ENCODE data around the gene IL1R1.
"Not testable (repeated sequence)": the region's sequence is repeated elsewhere in the genome, so short reads cannot be mapped to it uniquely, and the experiment has no call there.

Gene IL1R1

DNA sequence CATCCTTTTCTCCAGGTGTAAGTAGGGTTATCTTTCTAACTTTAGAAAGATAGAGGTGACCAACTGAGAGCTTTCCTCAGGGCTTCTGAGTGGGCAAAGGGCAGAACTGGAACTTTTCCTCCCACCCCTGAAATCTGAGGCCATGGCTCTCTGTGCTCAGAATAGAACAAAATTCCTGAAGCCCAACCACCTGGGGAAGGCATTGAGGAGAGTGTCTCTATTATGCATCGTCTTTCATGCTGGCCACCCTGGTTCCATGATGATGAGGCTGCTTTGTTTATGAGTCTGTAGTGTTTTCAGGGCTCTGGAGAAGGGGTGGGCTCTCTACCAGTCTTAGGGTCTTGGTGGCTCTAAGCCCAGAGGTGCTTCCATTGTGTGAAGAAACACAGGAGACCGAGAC, 30.7 kb upstream of the IL1R1 start:
- no peak for DNase-seq

DNA sequence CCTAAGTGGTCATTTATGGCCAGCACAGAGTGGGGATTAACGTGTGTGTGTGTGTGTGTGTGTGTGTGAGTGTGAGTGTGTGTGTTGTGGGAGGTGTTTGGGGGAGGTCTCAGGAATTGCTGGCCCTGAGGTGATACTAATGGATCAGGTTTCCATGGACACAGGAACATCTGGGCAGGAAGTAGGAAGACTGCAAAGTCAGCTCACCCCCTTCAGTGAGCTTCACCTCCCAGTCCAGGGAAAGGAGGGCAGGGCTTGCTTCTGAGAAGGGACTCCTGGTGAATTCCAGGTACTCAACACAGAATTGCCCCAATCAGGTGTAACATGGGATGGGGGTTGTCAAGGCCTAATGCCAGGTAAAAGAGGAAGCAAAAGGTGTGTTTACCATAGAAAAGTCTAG, 30.3 kb upstream of the IL1R1 start:
- DNase-seq: no peak

GRCh38 chr2:102112692-102113665, 29.6 kb upstream of the IL1R1 start:
- DNase-seq: no peak

DNA sequence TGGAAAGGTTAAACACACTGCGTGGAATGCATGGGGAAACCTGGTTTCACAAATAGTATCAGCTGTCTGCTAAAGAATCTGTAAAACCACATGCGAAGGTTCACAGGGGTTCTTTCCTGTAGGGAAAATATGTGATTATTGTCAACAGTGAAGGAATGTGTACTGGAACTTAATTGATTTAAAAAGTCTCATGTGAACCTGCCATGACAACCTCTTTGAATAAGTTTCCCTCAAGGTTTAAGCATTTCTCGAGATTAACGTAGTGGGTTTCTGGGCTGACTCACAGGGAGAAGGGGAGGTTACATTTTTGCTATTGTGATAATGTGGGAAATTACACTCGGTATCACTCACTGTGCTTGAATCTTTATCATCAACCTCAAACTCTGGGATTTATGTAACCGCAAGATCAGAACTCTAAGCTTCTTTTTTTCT, 28.2 kb upstream of the IL1R1 start:
- DNase-seq: no peak

- DNase-seq: no peak
These were observed 27.6 kb upstream of the IL1R1 start for GRCh38 chr2:102114851-102115497.

DNA sequence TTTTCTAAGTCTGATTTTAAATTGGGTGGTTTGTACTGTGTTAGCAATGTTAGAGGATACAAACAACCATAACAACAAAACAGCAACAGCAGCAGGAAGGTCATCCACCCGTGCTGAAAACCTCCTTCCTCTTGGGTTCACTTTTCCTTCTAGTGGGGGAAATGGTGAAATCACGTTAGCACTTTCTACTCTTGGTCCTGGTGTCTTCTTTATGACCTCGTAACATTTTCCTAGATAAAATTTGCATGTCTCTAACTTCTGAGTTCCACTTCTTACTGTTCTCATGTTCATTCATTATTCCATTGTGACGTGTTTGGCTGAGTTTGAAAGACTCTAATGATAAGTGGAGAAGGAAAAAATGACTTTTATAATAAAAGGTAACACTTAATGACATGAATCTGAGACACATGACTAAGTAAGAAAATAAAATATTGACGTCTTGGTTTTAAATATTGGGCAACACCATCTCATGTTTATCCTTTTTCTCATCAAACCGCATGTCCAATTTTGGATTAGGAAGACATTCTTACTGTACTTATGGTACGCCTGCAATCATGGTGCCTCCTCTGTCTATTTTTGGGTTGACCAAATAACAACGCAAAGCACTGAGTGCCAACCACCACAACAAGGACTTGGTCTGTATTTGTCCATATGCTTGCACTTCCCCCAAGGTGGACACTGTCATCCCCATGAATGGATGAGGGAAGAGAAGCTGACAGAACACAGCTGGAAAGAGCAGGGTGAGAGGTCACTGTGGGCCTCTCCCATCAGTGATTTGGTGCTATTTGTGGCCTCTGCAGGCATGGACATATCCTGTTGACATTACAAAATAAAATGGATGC, 25.7 kb upstream of the IL1R1 start:
- DNase-seq: no peak

DNA sequence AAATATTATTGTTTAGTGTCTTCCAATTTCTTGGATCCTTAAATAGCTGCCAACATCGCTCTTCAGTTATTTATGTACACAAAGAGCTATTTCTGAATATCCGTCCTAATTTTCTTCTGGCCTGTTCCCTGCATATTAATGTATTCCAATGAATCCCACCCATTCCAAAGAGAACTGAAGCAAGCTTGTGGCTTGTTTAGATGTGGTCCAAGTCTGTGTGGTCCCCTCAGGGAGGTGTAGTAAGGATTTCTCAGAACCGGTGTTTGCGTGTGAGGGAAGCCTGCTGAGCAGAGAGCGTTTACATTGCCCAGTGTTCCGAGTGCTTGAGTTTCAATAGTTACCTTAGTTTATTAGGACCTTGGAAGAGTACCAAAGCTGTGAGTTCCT, 25.1 kb upstream of the IL1R1 start:
- DNase-seq: no peak

GRCh38 chr2:102119255-102119654, 23.3 kb upstream of the IL1R1 start:
- DNase-seq: no peak

GRCh38 chr2:102120261-102120660, 22.3 kb upstream of the IL1R1 start:
- no peak for DNase-seq

DNA sequence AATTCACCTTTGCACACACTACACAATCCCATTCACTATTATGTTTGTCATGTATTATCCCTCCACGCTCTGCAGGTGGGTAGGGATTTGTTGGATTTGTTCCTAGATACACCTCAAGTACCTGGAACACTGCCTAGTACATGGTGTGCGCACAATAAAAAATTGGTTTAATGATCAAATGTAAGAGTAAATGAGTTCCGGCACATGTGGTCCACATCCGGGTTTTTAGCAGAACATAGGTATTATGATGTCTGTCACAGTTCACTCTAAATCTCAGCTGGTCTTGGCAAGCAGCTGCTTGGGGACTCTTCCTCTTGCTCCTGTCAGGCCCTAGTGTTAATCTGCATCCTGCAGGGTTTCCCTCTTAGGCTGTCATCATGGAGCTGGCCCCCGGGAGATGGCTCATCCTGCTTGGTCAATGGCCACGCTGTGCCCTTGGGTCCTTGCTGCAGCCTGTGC, 21.8 kb upstream of the IL1R1 start:
- DNase-seq: no peak

- DNase-seq: no peak
These were observed 20.4 kb upstream of the IL1R1 start for GRCh38 chr2:102122115-102122514.

GRCh38 chr2:102122909-102123308, 19.6 kb upstream of the IL1R1 start:
- DNase-seq: no peak

- not testable (repeated sequence) for DNase-seq
These were observed 18.1 kb upstream of the IL1R1 start for GRCh38 chr2:102124421-102124820.

GRCh38 chr2:102126169-102126568, 16.4 kb upstream of the IL1R1 start:
- DNase-seq: no peak

DNA sequence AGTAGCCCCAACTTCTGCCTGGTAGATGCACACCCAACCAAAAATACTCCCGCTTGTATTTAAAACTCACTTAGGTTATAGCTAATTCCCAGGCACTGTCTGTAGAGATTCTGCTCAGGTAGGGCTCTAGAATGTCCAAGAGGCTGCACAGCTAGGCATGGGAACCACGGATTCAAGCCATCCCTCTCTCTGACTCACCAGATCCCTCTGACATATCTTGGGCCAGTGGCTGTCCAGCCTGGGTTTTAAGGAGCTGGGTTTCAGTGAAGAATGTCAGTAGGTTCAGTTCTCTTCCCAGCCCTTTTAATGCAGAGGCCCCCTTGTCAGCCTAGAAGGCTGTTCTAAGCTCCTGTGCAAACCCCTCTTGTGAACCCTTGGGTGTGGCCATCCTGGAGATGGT, 15.9 kb upstream of the IL1R1 start:
- no peak for DNase-seq

GRCh38 chr2:102129082-102129481, 13.5 kb upstream of the IL1R1 start:
- no peak for DNase-seq

DNA sequence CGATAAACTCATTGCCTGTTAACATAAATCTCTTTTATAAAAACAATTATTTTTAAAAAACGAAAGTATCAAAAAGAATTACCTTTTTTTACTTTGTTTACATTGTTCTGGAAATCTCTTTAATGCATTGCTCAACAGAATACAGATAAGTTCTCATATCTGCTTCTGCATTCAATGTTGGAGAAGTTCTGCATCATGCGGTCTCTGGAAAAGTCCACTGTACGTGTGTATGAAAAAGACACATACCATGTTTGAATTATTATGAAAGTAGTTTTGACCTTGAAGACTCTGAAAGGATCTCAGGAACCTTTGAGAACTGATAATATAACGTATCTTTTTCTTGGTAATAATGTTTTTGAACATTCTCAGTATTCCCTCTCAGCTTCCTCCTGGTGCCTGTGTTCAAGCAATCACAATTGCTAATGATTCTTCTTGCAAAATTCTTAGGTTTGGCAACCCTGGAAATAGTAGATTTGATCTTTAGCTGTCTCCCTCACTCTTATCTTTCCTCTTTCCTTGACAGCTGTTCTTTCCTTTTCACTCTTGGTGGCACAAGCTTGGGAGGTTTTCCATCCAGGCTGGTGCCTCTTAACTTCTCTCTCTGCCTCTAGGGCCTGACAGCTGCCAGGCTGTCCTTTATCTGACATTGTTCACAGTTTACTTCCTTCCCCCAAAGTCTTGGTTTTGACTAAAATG, 12.4 kb upstream of the IL1R1 start:
- DNase-seq: no peak

GRCh38 chr2:102130647-102130991, 11.9 kb upstream of the IL1R1 start:
- no peak for DNase-seq

GRCh38 chr2:102131564-102131963, 11.0 kb upstream of the IL1R1 start:
- no peak for DNase-seq

GRCh38 chr2:102137138-102137537, 5.4 kb upstream of the IL1R1 start:
- DNase-seq: no peak

- DNase-seq: no peak
These were observed 4.2 kb upstream of the IL1R1 start for GRCh38 chr2:102138331-102138730.

DNA sequence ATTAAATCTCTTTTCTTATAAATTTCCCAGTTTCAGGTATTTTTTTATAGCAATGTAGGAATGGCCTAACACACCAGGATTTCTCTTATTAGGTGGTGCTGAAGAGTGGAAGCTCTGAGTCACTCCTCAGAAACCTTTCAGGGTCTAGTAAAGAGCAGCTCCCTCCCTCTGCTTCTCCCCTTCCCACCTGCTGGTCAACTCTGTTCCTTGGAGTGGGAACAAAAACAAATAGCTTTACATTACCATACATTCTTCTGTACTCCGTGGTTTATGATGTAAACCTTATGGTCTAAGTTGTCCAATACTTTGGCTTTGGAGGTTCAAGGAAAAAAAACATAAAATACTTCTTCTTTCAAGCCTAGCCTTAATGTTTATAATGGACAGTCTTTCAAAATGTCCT, 2.7 kb upstream of the IL1R1 start:
- no peak for DNase-seq

GRCh38 chr2:102140377-102140776, 2.2 kb upstream of the IL1R1 start:
- no peak for DNase-seq

All from activated effector memory CD4-positive, alpha-beta T cell treated with Interleukin-2 at 50 U/mL for 16 hours (primary cell).